ENCODE data around the gene SLC27A6.
"Not testable (repeated sequence)": the region's sequence is repeated elsewhere in the genome, so short reads cannot be mapped to it uniquely, and the experiment has no call there.

DNA sequence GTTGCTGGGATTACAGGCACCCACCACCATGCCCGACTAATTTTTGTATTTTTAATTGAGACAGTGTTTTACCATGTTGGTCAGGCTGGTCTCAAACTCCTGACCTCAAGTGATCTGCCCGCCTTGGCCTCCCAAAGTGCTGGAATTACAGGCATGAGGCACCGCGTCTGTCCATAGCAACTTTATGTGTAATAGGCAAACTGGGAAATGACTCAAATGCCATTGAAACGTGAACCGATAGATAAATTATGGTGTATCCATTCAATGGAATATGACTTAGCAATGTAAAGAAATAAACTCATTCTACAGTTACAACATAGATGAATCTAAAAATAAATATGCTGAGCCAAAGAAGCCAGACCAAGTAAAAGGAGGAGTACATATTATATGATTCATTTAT is 14.0 kb upstream of the SLC27A6 start:
- not testable (repeated sequence) for TF ChIP-seq SIN3A (IDR thresholded peaks at IDR 0.05; ENCODE audit: borderline replicate concordance, insufficient read depth, low read depth, low read length); CTCF (IDR thresholded peaks at IDR 0.05); POLR2AphosphoS5 (IDR thresholded peaks at IDR 0.05; ENCODE audit: low read depth, low read length)
